HG03135 (cell line): Measurements from ENCODE around the gene PRR35.
"Not testable (repeated sequence)": the region's sequence is repeated elsewhere in the genome, so short reads cannot be mapped to it uniquely, and the experiment has no call there.

ENCODE experiments used
- ATAC-seq: cut with Tn5 transposase; IDR thresholded peaks from one replicate; pipeline ENCODE4 v1.9.1; 2021; ENCODE audit warnings: mild to moderate bottlenecking, moderate library complexity; ENCODE audit not compliant: unreplicated experiment

PRR35 gene

GRCh38 chr16:591892-592517, 31.8 kb downstream of the PRR35 start:
- no peak for ATAC-seq

GRCh38 chr16:592518-593306, 32.5 kb downstream of the PRR35 start:
- no peak for ATAC-seq

- no peak for ATAC-seq
These were observed 33.2 kb downstream of the PRR35 start for GRCh38 chr16:593406-593805.

GRCh38 chr16:593807-594206, 33.6 kb downstream of the PRR35 start:
- ATAC-seq, result no peak

- ATAC-seq, result no peak
These were observed 34.9 kb downstream of the PRR35 start for GRCh38 chr16:595094-595528.

GRCh38 chr16:595942-596735, 35.9 kb downstream of the PRR35 start:
- no peak for ATAC-seq

- ATAC-seq, result no peak
These were observed 36.5 kb downstream of the PRR35 start for GRCh38 chr16:596736-597060.

- ATAC-seq, result not testable (repeated sequence)
These were observed 37.5 kb downstream of the PRR35 start for GRCh38 chr16:597655-598054.

GRCh38 chr16:598823-599739, 38.9 kb downstream of the PRR35 start:
- ATAC-seq, result no peak

GRCh38 chr16:600781-601180, 40.6 kb downstream of the PRR35 start:
- no peak for ATAC-seq

GRCh38 chr16:603933-604332, 43.7 kb downstream of the PRR35 start:
- no peak for ATAC-seq

GRCh38 chr16:606656-607307, 46.6 kb downstream of the PRR35 start:
- ATAC-seq, result no peak

- ATAC-seq, result no peak
These were observed 47.8 kb downstream of the PRR35 start for GRCh38 chr16:608019-608418.

- ATAC-seq, result no peak
These were observed 49.1 kb downstream of the PRR35 start for GRCh38 chr16:609316-609715.

- no peak for ATAC-seq
These were observed 49.8 kb downstream of the PRR35 start for GRCh38 chr16:609984-610383.

GRCh38 chr16:610513-611381, 50.6 kb downstream of the PRR35 start:
- ATAC-seq, result no peak

GRCh38 chr16:615122-615521, 54.9 kb downstream of the PRR35 start:
- no peak for ATAC-seq
